ENCODE results near the gene KNTC1.

- TF ChIP-seq, protein P1, sequence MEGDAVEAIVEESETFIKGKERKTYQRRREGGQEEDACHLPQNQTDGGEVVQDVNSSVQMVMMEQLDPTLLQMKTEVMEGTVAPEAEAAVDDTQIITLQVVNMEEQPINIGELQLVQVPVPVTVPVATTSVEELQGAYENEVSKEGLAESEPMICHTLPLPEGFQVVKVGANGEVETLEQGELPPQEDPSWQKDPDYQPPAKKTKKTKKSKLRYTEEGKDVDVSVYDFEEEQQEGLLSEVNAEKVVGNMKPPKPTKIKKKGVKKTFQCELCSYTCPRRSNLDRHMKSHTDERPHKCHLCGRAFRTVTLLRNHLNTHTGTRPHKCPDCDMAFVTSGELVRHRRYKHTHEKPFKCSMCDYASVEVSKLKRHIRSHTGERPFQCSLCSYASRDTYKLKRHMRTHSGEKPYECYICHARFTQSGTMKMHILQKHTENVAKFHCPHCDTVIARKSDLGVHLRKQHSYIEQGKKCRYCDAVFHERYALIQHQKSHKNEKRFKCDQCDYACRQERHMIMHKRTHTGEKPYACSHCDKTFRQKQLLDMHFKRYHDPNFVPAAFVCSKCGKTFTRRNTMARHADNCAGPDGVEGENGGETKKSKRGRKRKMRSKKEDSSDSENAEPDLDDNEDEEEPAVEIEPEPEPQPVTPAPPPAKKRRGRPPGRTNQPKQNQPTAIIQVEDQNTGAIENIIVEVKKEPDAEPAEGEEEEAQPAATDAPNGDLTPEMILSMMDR (IDR thresholded peaks at IDR 0.05 in 8 of 11, conservative IDR thresholded peaks at IDR 0.05 in 3 of 11) = no peak
- no peak for TF ChIP-seq POLR2AphosphoS5 (IDR thresholded peaks at IDR 0.05)
- TF ChIP-seq POLR2A (IDR thresholded peaks at IDR 0.05) = no peak
Measured at GRCh38 chr12:122609732-122610131, 82.7 kb downstream of the KNTC1 start.
